ENCODE data around the gene ZNF804B.

ZNF804B gene

GRCh38 chr7:89311886-89312285 is 552.4 kb downstream of the ZNF804B start:
- Histone ChIP-seq H4K20me1 (no peaks in the 10 kb centered on the region), H3K27me3 (no peaks in the 10 kb centered on the region), H3K36me3 (no peaks in the 10 kb centered on the region), H3K4me2 (no peak overlapping the region), H3K4me3 (no peak overlapping the region), H3K27ac (no peak overlapping the region), H3K9me3 (replicated peaks in 1 of 11) (0 out of 22 replicates have a peak, but pooled peaks cover 0 to 3% (median 0%) of the 10 kb centered on the region in 11 experiments), H3K9ac (no peak overlapping the region), H3K4me1 (peaks cover 0 to 9% (median 2%) of the 10 kb centered on the region in 10 experiments; a peak in 5 of 20 replicates)
- TF ChIP-seq Cebpa-rat (IDR thresholded peaks at IDR 0.05): no peak

- no peak for TF ChIP-seq Cebpa-rat (IDR thresholded peaks at IDR 0.05)
- peaks cover 0 to 9% (median 2%) of the 10 kb centered on the region in 10 experiments; a peak in 5 of 20 replicates for H3K4me1 ChIP-seq
- H3K4me3 ChIP-seq: no peak overlapping the region
- H3K4me2 ChIP-seq: no peak overlapping the region
- H3K36me3 ChIP-seq: no peaks in the 10 kb centered on the region
- no peak overlapping the region for H3K9ac ChIP-seq
- H3K27ac ChIP-seq: no peak overlapping the region
- no peaks in the 10 kb centered on the region for H3K27me3 ChIP-seq
- no peaks in the 10 kb centered on the region for H4K20me1 ChIP-seq
- H3K9me3 ChIP-seq (replicated peaks in 1 of 11): 0 out of 22 replicates have a peak, but pooled peaks cover 0 to 3% (median 0%) of the 10 kb centered on the region in 11 experiments
These were observed 553.1 kb downstream of the ZNF804B start for GRCh38 chr7:89312551-89312950.

GRCh38 chr7:89316584-89317251 is 557.2 kb downstream of the ZNF804B start:
- H3K9me3 ChIP-seq (replicated peaks in 1 of 11): 0 out of 22 replicates have a peak, but pooled peaks cover 0 to 3% (median 0%) of the 10 kb centered on the region in 11 experiments
- no peak for TF ChIP-seq Cebpa-rat (IDR thresholded peaks at IDR 0.05)
- no peak overlapping the region for H3K4me2 ChIP-seq
- H3K36me3 ChIP-seq: no peaks in the 10 kb centered on the region
- no peak overlapping the region for H3K4me3 ChIP-seq
- peaks cover 0 to 9% (median 2%) of the 10 kb centered on the region in 10 experiments; a peak in 5 of 20 replicates for H3K4me1 ChIP-seq
- H3K9ac ChIP-seq: no peak overlapping the region
- H3K27ac ChIP-seq: no peak overlapping the region
- no peaks in the 10 kb centered on the region for H3K27me3 ChIP-seq
- no peaks in the 10 kb centered on the region for H4K20me1 ChIP-seq

GRCh38 chr7:89332026-89332425 is 572.5 kb downstream of the ZNF804B start:
- no peaks in the 10 kb centered on the region for H4K20me1 ChIP-seq
- no peak for TF ChIP-seq Cebpa-rat (IDR thresholded peaks at IDR 0.05)
- no peaks in the 10 kb centered on the region for H3K9me3 ChIP-seq (replicated peaks in 1 of 11)
- H3K9ac ChIP-seq: no peak overlapping the region
- H3K36me3 ChIP-seq: no peaks in the 10 kb centered on the region
- H3K4me1 ChIP-seq: no peaks in the 10 kb centered on the region
- H3K4me2 ChIP-seq: no peak overlapping the region
- no peaks in the 10 kb centered on the region for H3K27me3 ChIP-seq
- H3K27ac ChIP-seq: no peak overlapping the region
- H3K4me3 ChIP-seq: no peak overlapping the region

GRCh38 chr7:89334797-89335196 is 575.3 kb downstream of the ZNF804B start:
- no peaks in the 10 kb centered on the region for H3K27me3 ChIP-seq
- no peak overlapping the region for H3K4me3 ChIP-seq
- H4K20me1 ChIP-seq: no peaks in the 10 kb centered on the region
- no peak overlapping the region for H3K27ac ChIP-seq
- no peak overlapping the region for H3K9ac ChIP-seq
- TF ChIP-seq Cebpa-rat (IDR thresholded peaks at IDR 0.05): no peak
- no peaks in the 10 kb centered on the region for H3K9me3 ChIP-seq (replicated peaks in 1 of 11)
- H3K4me2 ChIP-seq: no peak overlapping the region
- no peaks in the 10 kb centered on the region for H3K4me1 ChIP-seq
- H3K36me3 ChIP-seq: no peaks in the 10 kb centered on the region

GRCh38 chr7:89335490-89335889 is 576.0 kb downstream of the ZNF804B start:
- no peak overlapping the region for H3K4me3 ChIP-seq
- no peak for TF ChIP-seq Cebpa-rat (IDR thresholded peaks at IDR 0.05)
- no peak overlapping the region for H3K9ac ChIP-seq
- no peaks in the 10 kb centered on the region for H4K20me1 ChIP-seq
- no peak overlapping the region for H3K27ac ChIP-seq
- no peak overlapping the region for H3K4me2 ChIP-seq
- no peaks in the 10 kb centered on the region for H3K27me3 ChIP-seq
- H3K36me3 ChIP-seq: no peaks in the 10 kb centered on the region
- no peaks in the 10 kb centered on the region for H3K4me1 ChIP-seq
- H3K9me3 ChIP-seq (replicated peaks in 1 of 11): no peaks in the 10 kb centered on the region

- Histone ChIP-seq H3K9me3 (replicated peaks in 1 of 11) (no peaks in the 10 kb centered on the region), H3K4me2 (no peak overlapping the region), H3K36me3 (no peaks in the 10 kb centered on the region), H3K27me3 (no peaks in the 10 kb centered on the region), H3K4me3 (no peak overlapping the region), H3K9ac (no peak overlapping the region), H4K20me1 (no peaks in the 10 kb centered on the region), H3K4me1 (no peaks in the 10 kb centered on the region), H3K27ac (no peak overlapping the region)
- TF ChIP-seq Cebpa-rat (IDR thresholded peaks at IDR 0.05): no peak
These were observed 576.6 kb downstream of the ZNF804B start for GRCh38 chr7:89336121-89336520.

GRCh38 chr7:89339748-89340147 is 580.2 kb downstream of the ZNF804B start:
- no peaks in the 10 kb centered on the region for H3K9me3 ChIP-seq (replicated peaks in 1 of 11)
- H4K20me1 ChIP-seq: no peaks in the 10 kb centered on the region
- H3K4me1 ChIP-seq: no peaks in the 10 kb centered on the region
- no peaks in the 10 kb centered on the region for H3K27me3 ChIP-seq
- H3K4me3 ChIP-seq: no peak overlapping the region
- H3K36me3 ChIP-seq: no peaks in the 10 kb centered on the region
- no peak overlapping the region for H3K27ac ChIP-seq
- H3K4me2 ChIP-seq: no peak overlapping the region
- no peak overlapping the region for H3K9ac ChIP-seq
- TF ChIP-seq Cebpa-rat (IDR thresholded peaks at IDR 0.05): no peak

GRCh38 chr7:89357121-89357520 is 597.6 kb downstream of the ZNF804B start:
- H3K9me3 ChIP-seq (replicated peaks in 1 of 11): no peaks in the 10 kb centered on the region; a peak in 1 of 22 replicates
- H3K36me3 ChIP-seq: no peaks in the 10 kb centered on the region
- no peak overlapping the region for H3K4me3 ChIP-seq
- no peak overlapping the region for H3K9ac ChIP-seq
- H3K27ac ChIP-seq: no peak overlapping the region
- H3K4me2 ChIP-seq: no peak overlapping the region
- H3K27me3 ChIP-seq: no peaks in the 10 kb centered on the region
- no peaks in the 10 kb centered on the region for H3K4me1 ChIP-seq
- no peaks in the 10 kb centered on the region for H4K20me1 ChIP-seq
- no peak for TF ChIP-seq Cebpa-rat (IDR thresholded peaks at IDR 0.05)

- Histone ChIP-seq H3K4me1 (no peaks in the 10 kb centered on the region), H3K9me3 (replicated peaks in 1 of 11) (no peaks in the 10 kb centered on the region), H3K9ac (no peak overlapping the region), H3K27ac (no peak overlapping the region), H4K20me1 (no peaks in the 10 kb centered on the region), H3K4me3 (no peak overlapping the region), H3K27me3 (no peaks in the 10 kb centered on the region), H3K4me2 (no peak overlapping the region), H3K36me3 (no peaks in the 10 kb centered on the region)
- no peak for TF ChIP-seq Cebpa-rat (IDR thresholded peaks at IDR 0.05)
These were observed 617.7 kb downstream of the ZNF804B start for GRCh38 chr7:89377219-89377618.

Measured in BLaER1 treated with 17β-estradiol and CSF1 and Interleukin-3, amounts not matched to agents 10 nM and 100 nM (cell line).